Measurements from ENCODE around the gene DHX57.

GRCh38 chr2:38909872-38910271, 34.1 kb upstream of the DHX57 start:
- no peak for TF ChIP-seq POU2F2 (IDR thresholded peaks at IDR 0.05; ENCODE audit: low read depth, low read length)
- no peak for TF ChIP-seq POLR2A (IDR thresholded peaks at IDR 0.05; ENCODE audit: low read depth, low read length)
- no peak for TF ChIP-seq TAF1 (IDR thresholded peaks at IDR 0.05; ENCODE audit: low read depth, low read length)
